ENCODE data around the gene TSSC4. TPM values are rescaled to one million over a fixed set of nuclear protein-coding genes. Genes with fewer than 3 reads are reported as not detected.
A peak's percentile ranks its signal among the peaks of the same experiment; 100 is the strongest.

TSSC4 gene
- total and polyA plus RNA-seq, 8 donors, result 9.4 to 147 (median 53.2) TPM

DNA sequence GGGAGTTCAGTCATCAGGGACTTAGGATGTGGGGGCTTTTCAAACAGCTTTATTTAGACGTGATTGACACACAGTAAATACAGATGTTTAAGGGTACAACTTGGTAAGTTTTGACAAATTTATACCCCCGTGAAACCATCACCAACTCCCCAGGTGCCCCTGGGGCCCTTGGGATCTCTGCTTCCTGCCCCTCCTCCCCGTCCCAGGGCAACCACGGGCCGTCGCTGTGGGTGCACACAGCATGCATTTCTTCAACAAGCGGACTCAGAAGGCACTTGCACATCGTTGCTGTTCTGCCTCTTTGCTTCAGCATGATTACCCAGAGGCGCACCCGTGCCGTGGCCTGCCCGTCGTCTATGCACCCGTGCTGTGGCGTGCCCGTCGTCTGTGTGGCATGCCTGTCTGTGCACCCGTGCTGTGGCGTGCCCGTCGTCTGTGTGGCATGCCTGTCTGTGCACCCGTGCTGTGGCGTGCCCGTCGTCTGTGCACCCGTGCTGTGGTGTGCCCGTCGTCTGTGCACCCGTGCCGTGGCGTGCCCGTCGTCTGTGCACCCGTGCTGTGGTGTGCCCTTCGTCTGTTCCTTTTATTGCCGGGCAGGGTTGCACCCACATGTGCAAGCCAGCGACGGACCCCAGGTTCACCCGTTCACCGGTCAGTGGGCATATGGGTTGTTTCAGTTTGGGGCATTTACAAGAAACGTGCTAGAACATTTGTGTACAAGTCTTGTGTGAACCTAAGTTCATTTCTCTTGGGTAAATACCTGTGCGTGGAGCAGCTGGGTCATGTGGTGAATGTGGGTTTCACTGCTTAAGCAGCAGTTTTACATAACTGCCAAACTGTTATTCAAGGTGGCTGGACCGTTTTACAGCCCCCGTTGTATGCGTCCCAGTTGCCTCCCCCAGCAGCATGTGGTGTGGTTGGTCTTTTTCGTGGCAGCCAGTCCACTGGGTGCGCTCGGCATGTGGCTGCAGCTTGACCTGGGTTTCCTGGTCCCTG, 15.1 kb upstream of the TSSC4 start:
- no peak overlapping the region for H3K4me3 ChIP-seq
- intact Hi-C loops (cut with DNase I; ENCODE audit: low total_unique reads), result no loop called here
- 59 to 78% (median 72%) methylated on average over 42 to 48 of the region's 48 CpGs for WGBS, 5 donors
- H3K27ac ChIP-seq, result peak overlapping the region in 4 of 5 donors; percentile 95 to 99 (median 98)
- no peaks in the 10 kb centered on the region for H3K9me3 ChIP-seq
- TF ChIP-seq, protein P1, sequence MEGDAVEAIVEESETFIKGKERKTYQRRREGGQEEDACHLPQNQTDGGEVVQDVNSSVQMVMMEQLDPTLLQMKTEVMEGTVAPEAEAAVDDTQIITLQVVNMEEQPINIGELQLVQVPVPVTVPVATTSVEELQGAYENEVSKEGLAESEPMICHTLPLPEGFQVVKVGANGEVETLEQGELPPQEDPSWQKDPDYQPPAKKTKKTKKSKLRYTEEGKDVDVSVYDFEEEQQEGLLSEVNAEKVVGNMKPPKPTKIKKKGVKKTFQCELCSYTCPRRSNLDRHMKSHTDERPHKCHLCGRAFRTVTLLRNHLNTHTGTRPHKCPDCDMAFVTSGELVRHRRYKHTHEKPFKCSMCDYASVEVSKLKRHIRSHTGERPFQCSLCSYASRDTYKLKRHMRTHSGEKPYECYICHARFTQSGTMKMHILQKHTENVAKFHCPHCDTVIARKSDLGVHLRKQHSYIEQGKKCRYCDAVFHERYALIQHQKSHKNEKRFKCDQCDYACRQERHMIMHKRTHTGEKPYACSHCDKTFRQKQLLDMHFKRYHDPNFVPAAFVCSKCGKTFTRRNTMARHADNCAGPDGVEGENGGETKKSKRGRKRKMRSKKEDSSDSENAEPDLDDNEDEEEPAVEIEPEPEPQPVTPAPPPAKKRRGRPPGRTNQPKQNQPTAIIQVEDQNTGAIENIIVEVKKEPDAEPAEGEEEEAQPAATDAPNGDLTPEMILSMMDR (IDR thresholded peaks at IDR 0.05), result no peak
- TF ChIP-seq POLR2A (IDR thresholded peaks at IDR 0.05) (no peak), EP300 (IDR thresholded peaks at IDR 0.05) (no peak), POLR2AphosphoS5 (IDR thresholded peaks at IDR 0.05) (no peak)
- H3K27me3 ChIP-seq, result no peaks in the 10 kb centered on the region
- DNase-seq, result no peak
- H3K4me1 ChIP-seq, result peaks cover 96 to 100% (median 99%) of the 10 kb centered on the region in 4 donors
- H3K36me3 ChIP-seq, result peaks cover 0 to 19% (median 11%) of the 10 kb centered on the region in 4 donors

DNA sequence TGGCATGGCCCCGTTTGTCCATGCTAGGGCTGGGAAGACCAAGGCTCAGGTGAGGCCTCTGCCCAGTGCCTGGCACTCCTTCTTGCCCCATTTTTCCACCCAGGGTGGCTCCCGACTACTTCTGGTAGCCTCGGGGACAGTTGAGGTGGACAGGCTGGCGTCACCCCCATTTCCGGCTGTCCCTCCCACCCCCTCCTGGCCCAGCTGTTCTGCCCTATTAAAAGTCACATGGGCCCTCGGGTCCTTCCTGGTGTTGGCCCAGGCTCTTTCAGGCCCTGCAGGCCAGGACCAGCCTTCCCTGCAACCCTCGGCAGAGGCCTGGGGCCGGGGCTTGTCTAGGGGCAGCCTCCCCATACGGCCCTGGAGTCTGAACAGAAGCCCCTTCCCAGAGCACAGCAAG, 14.0 kb upstream of the TSSC4 start:
- TF ChIP-seq POLR2AphosphoS5 (IDR thresholded peaks at IDR 0.05) (no peak), EP300 (IDR thresholded peaks at IDR 0.05) (no peak), POLR2A (IDR thresholded peaks at IDR 0.05) (no peak)
- TF ChIP-seq, protein P1 (IDR thresholded peaks at IDR 0.05), result no peak
- Histone ChIP-seq H3K36me3 (peaks cover 7 to 29% (median 22%) of the 10 kb centered on the region in 4 donors), H3K27me3 (no peaks in the 10 kb centered on the region), H3K27ac (peak overlapping the region; percentile 28 to 99 (median 70)), H3K9me3 (no peaks in the 10 kb centered on the region), H3K4me3 (no peak overlapping the region), H3K4me1 (peaks cover 93 to 100% (median 98%) of the 10 kb centered on the region in 4 donors)
- WGBS, 5 donors, result 49 to 65% (median 58%) methylated on average over 6 to 9 of the region's 9 CpGs
- intact Hi-C loops (cut with DNase I; ENCODE audit: low total_unique reads), result no loop called here
- no peak for DNase-seq

DNA sequence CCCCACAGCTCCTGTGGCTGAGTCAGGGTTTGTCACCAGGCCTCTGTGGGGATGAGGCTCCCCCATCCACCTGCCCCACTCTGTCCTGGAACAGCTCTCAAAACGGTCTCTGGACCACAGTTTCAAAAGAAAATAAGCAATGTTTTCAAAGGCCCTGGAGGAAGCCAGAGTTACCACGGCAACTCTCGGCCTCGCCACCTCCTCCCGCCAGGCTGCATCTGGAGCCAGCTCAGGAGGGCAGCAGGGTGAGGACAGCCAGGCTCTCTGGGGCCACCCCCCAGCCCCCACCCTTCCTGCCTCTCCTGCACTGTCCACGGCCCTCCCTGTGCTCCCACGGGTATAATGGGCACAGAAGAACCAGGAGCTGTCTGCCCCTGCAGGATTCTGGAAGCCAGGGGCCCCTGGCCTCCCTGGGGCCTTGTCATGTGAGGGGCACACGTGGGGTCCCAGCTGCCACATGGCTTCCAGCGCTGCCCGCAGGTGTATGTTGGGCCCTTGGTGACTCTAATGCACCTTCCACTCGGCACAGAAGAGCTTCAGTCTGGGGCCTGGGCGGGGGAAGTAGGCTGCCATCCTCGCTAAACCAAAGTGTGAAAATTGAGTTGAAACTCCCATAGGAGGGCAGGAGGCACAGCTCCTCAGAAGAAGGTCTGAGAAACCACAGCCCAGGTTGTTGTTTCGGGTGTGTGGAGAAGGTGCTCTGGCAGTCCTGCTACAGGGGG, 13.1 kb upstream of the TSSC4 start:
- Histone ChIP-seq H3K4me1 (peaks cover 86 to 100% (median 94%) of the 10 kb centered on the region in 4 donors), H3K36me3 (peaks cover 15 to 37% (median 31%) of the 10 kb centered on the region in 4 donors), H3K4me3 (peak overlapping the region in 1 of 4 donors; percentile 11), H3K27ac (peak overlapping the region; percentile 22 to 99 (median 70)), H3K27me3 (no peaks in the 10 kb centered on the region), H3K9me3 (no peaks in the 10 kb centered on the region)
- peak in 1 of 2 donors; percentile 54 for DNase-seq
- 36 to 53% (median 47%) methylated on average over 8 to 14 of the region's 14 CpGs for WGBS, 5 donors
- TF ChIP-seq, protein P1 (IDR thresholded peaks at IDR 0.05), result no peak
- TF ChIP-seq POLR2A (IDR thresholded peaks at IDR 0.05) (no peak), POLR2AphosphoS5 (IDR thresholded peaks at IDR 0.05) (no peak), EP300 (IDR thresholded peaks at IDR 0.05) (no peak)
- intact Hi-C loops (cut with DNase I; ENCODE audit: low total_unique reads), result no loop called here

Measured in stomach (tissue), 9 donors.